GM23338 (cell line): ENCODE results near the gene TEDC1.

ENCODE experiments used
- CTCF ChIP-seq, 2 experiments: fragments of 200-600 bp in 1 of 2; sonication (generic) in 1 of 2; conservative IDR thresholded peaks; 2 replicates each; pipeline versions ENCODE4 v1.5.1 to v1.6.1; 2016 to 2017; ENCODE audit warnings: antibody characterized with exemption in 2 of 2, low read depth in 2 of 2, mild to moderate bottlenecking in 2 of 2, moderate library complexity in 1 of 2
- ETS1 ChIP-seq: IDR thresholded peaks from 2 replicates; pipeline ENCODE4 v1.6.1; 2016; ENCODE audit warnings: antibody characterized with exemption
- EZH2phosphoT487 ChIP-seq: fragments of 200-600 bp; sonication (generic); IDR thresholded peaks from one replicate; pipeline ENCODE4 v1.8.1; 2018; ENCODE audit warnings: antibody characterized with exemption; ENCODE audit not compliant: unreplicated experiment
- POLR2AphosphoS5 ChIP-seq: IDR thresholded peaks from 2 replicates; pipeline ENCODE4 v1.6.1; 2016; ENCODE audit warnings: antibody characterized with exemption, low read depth

- TF ChIP-seq CTCF (conservative IDR thresholded peaks at IDR 0.05; ENCODE audit: low read depth in 2 of 2) = no peak
- TF ChIP-seq ETS1 = no peak
- no peak for TF ChIP-seq EZH2phosphoT487
- no peak for TF ChIP-seq POLR2AphosphoS5
Observed at GRCh38 chr14:105452963-105453362, 38.1 kb upstream of the TEDC1 start.
